Measurements from ENCODE around the gene GTF3C5. TPM values are rescaled to one million over a fixed set of nuclear protein-coding genes. Genes with fewer than 3 reads are reported as not detected.
"Not testable (repeated sequence)": the region's sequence is repeated elsewhere in the genome, so short reads cannot be mapped to it uniquely, and the experiment has no call there.

GTF3C5 gene
- polyA plus RNA-seq, 1 donor from 2014 or later, result 103 TPM

- TF ChIP-seq SMC3 (conservative IDR thresholded peaks at IDR 0.05; ENCODE audit: poor library complexity) (no peak), RAD21 (conservative IDR thresholded peaks at IDR 0.05) (no peak)
Observed at GRCh38 chr9:132997591-132997990, 33.2 kb upstream of the GTF3C5 start (continued).

- H2AFZ ChIP-seq (ENCODE audit: low read depth, low read length); H3K9ac ChIP-seq (ENCODE audit: low read length); H3K27me3 ChIP-seq (ENCODE audit: insufficient read depth, low read depth, low read length); H3K36me3 ChIP-seq (ENCODE audit: insufficient read depth, low read length); H3K4me2 ChIP-seq (ENCODE audit: low read length); H4K20me1 ChIP-seq (ENCODE audit: insufficient read depth); H3K27ac ChIP-seq (ENCODE audit: low read length); H3K4me3 ChIP-seq (ENCODE audit: low read length); H3K9me3 ChIP-seq (ENCODE audit: low read length); H3K79me2 ChIP-seq (replicated peaks; ENCODE audit: insufficient read depth, low read length); H3K9me2 ChIP-seq (ENCODE audit: insufficient read depth, low read length); H3F3A ChIP-seq (ENCODE audit: insufficient read depth, low read length, poor library complexity, severe bottlenecking): not testable (repeated sequence)
Observed at GRCh38 chr9:132998221-132998620, 32.6 kb upstream of the GTF3C5 start.

- TF ChIP-seq EZH2 (IDR thresholded peaks at IDR 0.05; ENCODE audit: borderline replicate concordance, insufficient read depth, low read length, poor library complexity, severe bottlenecking) (no peak), POLR2AphosphoS5 (IDR thresholded peaks at IDR 0.05) (no peak), RAD21 (conservative IDR thresholded peaks at IDR 0.05) (no peak), EP300 (conservative IDR thresholded peaks at IDR 0.05; ENCODE audit: poor library complexity, severe bottlenecking) (no peak), MXI1 (conservative IDR thresholded peaks at IDR 0.05; ENCODE audit: poor library complexity, severe bottlenecking) (no peak), REST (IDR thresholded peaks at IDR 0.05; ENCODE audit: borderline replicate concordance) (no peak), CTCF (IDR thresholded peaks at IDR 0.05; ENCODE audit: poor library complexity, severe bottlenecking) (no peak), SMC3 (conservative IDR thresholded peaks at IDR 0.05; ENCODE audit: poor library complexity) (no peak), TAF1 (IDR thresholded peaks at IDR 0.05; ENCODE audit: low read depth) (no peak)
- Histone ChIP-seq H4K20me1 (ENCODE audit: insufficient read depth) (no peaks in the 10 kb centered on the region), H3F3A (ENCODE audit: insufficient read depth, low read length, poor library complexity, severe bottlenecking) (no peaks in the 10 kb centered on the region), H3K9me3 (ENCODE audit: low read length) (no peaks in the 10 kb centered on the region), H3K27me3 (ENCODE audit: insufficient read depth, low read depth, low read length) (no peaks in the 10 kb centered on the region), H3K9me2 (ENCODE audit: insufficient read depth, low read length) (no peaks in the 10 kb centered on the region), H3K4me2 (ENCODE audit: low read length) (no peak overlapping the region), H2AFZ (ENCODE audit: low read depth, low read length) (no peak overlapping the region), H3K36me3 (ENCODE audit: insufficient read depth, low read length) (no peaks in the 10 kb centered on the region), H3K79me2 (replicated peaks; ENCODE audit: insufficient read depth, low read length) (no peaks in the 10 kb centered on the region), H3K4me3 (ENCODE audit: low read length) (no peak overlapping the region), H3K27ac (ENCODE audit: low read length) (no peak overlapping the region), H3K9ac (ENCODE audit: low read length) (no peak overlapping the region)
Observed at GRCh38 chr9:132998831-132999635, 31.8 kb upstream of the GTF3C5 start.

Measured in neural cell (in vitro differentiated cells).